Bronchial epithelial cell (primary cell): ENCODE data around the gene PBX1. TPM values are rescaled to one million over a fixed set of nuclear protein-coding genes. Genes with fewer than 3 reads are reported as not detected.

Experiments used
- DNase-seq: peaks from one replicate; pipeline ENCODE4 v3.0.0-alpha.2; 2010; ENCODE audit warnings: low read depth
- FAIRE-seq: peaks from 2 replicates; lab custom pipeline; 2011; peaks lifted over from hg19 to GRCh38; lab: Jason Lieb, UNC
- H3K27me3 ChIP-seq: 2 replicates; pipeline ENCODE4 v1.5.1; 2011; ENCODE audit warnings: low read length; ENCODE audit not compliant: control insufficient read depth, insufficient read depth
- H3K36me3 ChIP-seq: 2 replicates; pipeline ENCODE4 v1.5.1; 2011; ENCODE audit warnings: low read length; ENCODE audit not compliant: control insufficient read depth, insufficient read depth
- H3K4me3 ChIP-seq: 2 replicates; pipeline ENCODE4 v1.5.1; 2011; ENCODE audit warnings: mild to moderate bottlenecking, low read depth, low read length, control low read depth
- total RNA-seq: library from RNA; depleted of rRNA; stranded (reverse); fragments of >200 nt; gene quantifications from 2 replicates; pipeline ENCODE4 v1.2.1, GENCODE V29; 2014
- TF ChIP-seq, protein P1 (sequence below): IDR thresholded peaks from 2 replicates; pipeline ENCODE4 v1.5.1; 2011; ENCODE audit warnings: mild to moderate bottlenecking, moderate library complexity, low read length, control low read depth, inconsistent platforms; ENCODE audit not compliant: insufficient read depth, severe bottlenecking

The PBX1 gene
- total RNA-seq, 1 donor from 2014 or later = 3.2 TPM

DNA sequence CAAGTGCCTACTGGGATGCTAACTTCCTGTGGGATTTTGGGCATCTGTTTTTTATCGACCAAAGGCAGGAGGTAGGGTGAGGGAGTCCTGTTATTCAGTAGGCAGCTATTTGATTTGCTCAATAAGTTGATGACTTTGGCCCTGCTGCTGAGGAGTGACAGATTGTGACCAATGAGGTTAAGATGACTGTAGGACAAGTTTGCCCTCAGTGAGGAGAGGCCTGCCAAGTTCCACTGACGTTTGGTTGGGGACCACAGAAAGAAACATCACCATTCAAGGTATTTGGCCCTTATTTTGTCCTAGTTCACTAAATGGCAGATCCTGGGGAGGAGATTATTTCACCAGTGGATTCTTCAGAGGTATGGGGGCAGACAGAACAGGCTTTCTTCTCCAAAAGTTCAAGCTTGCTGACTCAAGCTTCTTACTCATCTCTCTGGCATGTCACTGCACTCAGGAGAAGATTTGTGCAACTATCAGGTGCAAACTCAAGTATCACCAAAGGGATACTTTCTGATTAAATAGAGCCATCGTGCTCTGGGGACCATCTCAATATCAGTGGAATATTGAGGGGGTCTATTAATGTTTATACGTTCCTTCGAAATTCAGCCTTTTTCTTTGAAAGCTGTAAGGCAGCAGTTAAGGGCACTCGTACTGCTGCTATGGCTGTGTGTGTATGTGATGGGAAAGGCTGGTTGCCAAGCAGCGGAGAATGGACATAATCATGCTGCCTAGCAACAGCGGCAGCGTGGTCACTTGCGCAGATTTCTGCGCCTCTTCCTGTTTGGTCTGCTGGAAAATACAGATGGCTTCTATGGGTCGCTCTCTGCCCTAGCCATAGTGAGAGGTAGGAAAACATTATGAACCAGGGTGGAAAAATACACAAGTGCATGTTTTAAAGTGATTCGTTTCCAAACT lies 78.7 kb downstream of the PBX1 start:
- FAIRE-seq = peak; percentile 36
- Histone ChIP-seq H3K36me3 (no peaks in the 10 kb centered on the region), H3K27me3 (no peaks in the 10 kb centered on the region), H3K4me3 (no peak overlapping the region)
- peak; percentile 79 for DNase-seq
- TF ChIP-seq, protein P1, sequence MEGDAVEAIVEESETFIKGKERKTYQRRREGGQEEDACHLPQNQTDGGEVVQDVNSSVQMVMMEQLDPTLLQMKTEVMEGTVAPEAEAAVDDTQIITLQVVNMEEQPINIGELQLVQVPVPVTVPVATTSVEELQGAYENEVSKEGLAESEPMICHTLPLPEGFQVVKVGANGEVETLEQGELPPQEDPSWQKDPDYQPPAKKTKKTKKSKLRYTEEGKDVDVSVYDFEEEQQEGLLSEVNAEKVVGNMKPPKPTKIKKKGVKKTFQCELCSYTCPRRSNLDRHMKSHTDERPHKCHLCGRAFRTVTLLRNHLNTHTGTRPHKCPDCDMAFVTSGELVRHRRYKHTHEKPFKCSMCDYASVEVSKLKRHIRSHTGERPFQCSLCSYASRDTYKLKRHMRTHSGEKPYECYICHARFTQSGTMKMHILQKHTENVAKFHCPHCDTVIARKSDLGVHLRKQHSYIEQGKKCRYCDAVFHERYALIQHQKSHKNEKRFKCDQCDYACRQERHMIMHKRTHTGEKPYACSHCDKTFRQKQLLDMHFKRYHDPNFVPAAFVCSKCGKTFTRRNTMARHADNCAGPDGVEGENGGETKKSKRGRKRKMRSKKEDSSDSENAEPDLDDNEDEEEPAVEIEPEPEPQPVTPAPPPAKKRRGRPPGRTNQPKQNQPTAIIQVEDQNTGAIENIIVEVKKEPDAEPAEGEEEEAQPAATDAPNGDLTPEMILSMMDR = no peak

DNA sequence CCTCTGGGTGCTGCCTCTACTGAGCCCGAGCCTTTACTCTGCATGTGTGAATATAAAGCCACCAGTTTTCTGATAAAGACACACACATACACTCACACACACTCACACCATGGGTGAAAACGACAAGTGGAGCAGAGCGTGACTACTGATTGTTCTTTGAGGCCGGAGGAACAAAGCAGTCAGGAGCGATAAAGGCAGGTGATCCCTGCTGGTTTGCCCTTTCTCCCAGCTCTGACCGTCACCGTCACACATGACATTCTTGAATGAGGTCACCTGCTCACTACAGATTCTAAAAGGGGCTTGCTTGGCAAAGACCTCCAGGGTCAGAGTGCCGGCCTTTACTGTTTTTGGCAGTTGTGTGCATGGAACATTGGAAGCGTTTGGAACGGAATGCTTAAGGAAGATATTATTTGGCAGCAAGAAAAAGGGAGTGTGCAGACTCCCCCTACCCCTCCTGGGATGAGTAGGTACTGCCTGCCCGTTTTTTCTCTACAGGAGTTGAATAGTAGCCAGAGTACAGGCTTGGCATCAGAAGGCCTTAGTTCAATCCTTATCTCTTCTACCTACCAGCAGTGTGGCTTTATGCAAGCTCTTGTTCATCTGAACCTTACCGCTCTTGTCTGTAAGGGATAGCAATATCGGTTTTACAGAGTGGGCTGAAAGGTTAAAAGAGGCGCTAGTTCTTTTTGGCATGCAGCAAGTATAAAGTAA lies 79.7 kb downstream of the PBX1 start:
- Histone ChIP-seq H3K36me3 (no peaks in the 10 kb centered on the region), H3K27me3 (no peaks in the 10 kb centered on the region), H3K4me3 (no peak overlapping the region)
- no peak for DNase-seq
- peak; percentile 52 for FAIRE-seq
- TF ChIP-seq, protein P1 = no peak

DNA sequence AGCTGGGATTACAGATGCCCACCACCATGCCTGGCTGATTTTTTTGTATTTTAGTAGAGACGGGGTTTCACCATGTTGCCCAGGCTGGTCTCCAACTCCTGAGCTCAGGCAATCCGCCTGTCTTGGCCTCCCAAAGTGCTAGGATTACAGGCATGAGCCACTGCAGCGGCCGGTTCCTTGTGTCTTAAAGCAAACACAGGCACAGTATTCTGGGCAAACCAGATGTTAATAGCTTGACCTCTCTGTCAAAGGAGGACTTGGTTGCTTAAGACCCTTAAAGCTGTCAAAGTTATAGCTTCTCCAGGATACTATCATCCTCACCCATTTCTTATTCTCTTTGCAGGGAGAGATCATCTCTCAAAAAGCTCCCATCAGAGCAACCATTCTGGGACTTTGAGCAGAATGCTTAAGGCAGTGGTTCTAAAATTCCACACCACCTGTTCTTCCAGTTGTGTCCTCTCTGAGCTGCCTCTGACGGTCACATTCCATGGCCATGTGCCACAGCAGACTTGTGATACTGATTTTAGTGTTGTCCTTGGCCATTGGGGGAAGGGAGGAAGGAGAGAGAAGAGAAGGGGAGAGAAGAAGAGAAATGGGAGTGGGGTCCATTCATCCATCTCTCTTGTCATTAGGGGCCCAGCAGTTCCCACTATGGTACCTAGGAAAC lies 81.8 kb downstream of the PBX1 start:
- no peak for FAIRE-seq
- Histone ChIP-seq H3K27me3 (no peaks in the 10 kb centered on the region), H3K4me3 (no peak overlapping the region), H3K36me3 (no peaks in the 10 kb centered on the region)
- no peak for DNase-seq
- TF ChIP-seq, protein P1 = no peak

DNA sequence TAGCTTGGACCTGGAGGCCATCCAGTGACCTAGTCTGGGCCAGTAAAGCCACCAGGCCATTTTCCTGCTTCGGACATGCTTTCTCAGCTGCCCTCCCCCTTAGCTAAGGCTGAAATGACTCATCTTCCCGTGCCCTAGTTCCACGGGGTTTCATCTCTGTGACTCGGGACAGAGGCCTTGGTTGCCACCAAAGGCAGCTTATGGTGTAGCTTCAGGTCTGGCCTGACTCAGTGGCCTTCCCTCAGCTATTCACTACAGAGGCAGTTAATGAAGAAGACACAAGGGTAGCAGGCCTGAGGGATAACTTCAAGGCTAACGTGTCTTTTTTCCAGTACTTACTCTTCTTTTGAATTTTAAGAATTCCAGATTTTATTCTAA lies 82.4 kb downstream of the PBX1 start:
- FAIRE-seq = no peak

DNA sequence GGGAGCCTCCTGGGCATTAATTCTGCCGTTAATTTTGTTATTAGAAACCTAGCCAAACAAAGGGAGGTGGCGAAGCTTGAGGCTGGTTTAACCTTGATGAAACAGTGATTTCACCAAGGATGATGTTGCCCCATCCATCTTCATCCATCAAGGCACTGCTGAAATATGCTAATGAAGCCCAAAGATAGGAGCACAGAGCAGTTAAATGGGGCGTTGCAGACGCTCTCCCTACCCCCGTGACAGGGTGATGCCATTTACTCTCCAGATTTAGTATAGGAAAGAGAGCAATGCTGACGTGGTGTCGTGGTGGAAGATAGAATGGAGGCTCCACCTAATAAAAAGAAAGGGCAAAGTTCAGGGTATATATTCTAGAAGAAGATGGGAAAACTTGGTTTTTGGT lies 84.0 kb downstream of the PBX1 start:
- H3K4me3 ChIP-seq = no peak overlapping the region
- no peaks in the 10 kb centered on the region for H3K27me3 ChIP-seq
- FAIRE-seq = no peak
- TF ChIP-seq, protein P1 = no peak
- DNase-seq = no peak
- H3K36me3 ChIP-seq = no peaks in the 10 kb centered on the region

More for the DNA sequence above, 82.4 kb downstream of the PBX1 start:
- H3K27me3 ChIP-seq = no peaks in the 10 kb centered on the region
- DNase-seq = no peak
- no peaks in the 10 kb centered on the region for H3K36me3 ChIP-seq
- TF ChIP-seq, protein P1 = no peak
- no peak overlapping the region for H3K4me3 ChIP-seq
